Endodermal cell (in vitro differentiated cells): ENCODE measurements around the gene TAF8. TPM values are rescaled to one million over a fixed set of nuclear protein-coding genes. Genes with fewer than 3 reads are reported as not detected.

Experiments used
- DNase-seq: peaks from one replicate; pipeline ENCODE4 v3.0.0-alpha.2; 2017
- H3K27ac ChIP-seq: 2 replicates; pipeline ENCODE4 v1.5.1; 2013; ENCODE audit warnings: mild to moderate bottlenecking, low read depth, low read length, moderate library complexity
- H3K27me3 ChIP-seq: 2 replicates; pipeline ENCODE4 v1.6.1; 2013; ENCODE audit warnings: mild to moderate bottlenecking, low read length, moderate library complexity; ENCODE audit not compliant: insufficient read depth, control insufficient read depth, poor library complexity, severe bottlenecking
- H3K36me3 ChIP-seq: 2 replicates; pipeline ENCODE4 v1.7.0; 2013; ENCODE audit warnings: mild to moderate bottlenecking, low read length, moderate library complexity; ENCODE audit not compliant: control insufficient read depth, insufficient read depth
- H3K4me1 ChIP-seq: one replicate; pipeline ENCODE4 v1.7.0; 2013; ENCODE audit warnings: low read length; ENCODE audit not compliant: control insufficient read depth, insufficient read depth
- H3K4me3 ChIP-seq: 2 replicates; pipeline ENCODE4 v1.5.1; 2013; ENCODE audit warnings: mild to moderate bottlenecking, low read length, moderate library complexity
- H3K9ac ChIP-seq: 2 replicates; pipeline ENCODE4 v1.6.1; 2013; ENCODE audit warnings: mild to moderate bottlenecking, low read length, moderate library complexity; ENCODE audit not compliant: poor library complexity, severe bottlenecking; ENCODE audit errors: extremely low read depth
- H3K9me3 ChIP-seq: 2 replicates; pipeline ENCODE4 v1.6.1; 2013; ENCODE audit warnings: mild to moderate bottlenecking, low read length, moderate library complexity; ENCODE audit not compliant: control insufficient read depth
- H3K27ac Mint-ChIP-seq: 2 replicates; pipeline ENCODE4 v1.8.0; 2020; ENCODE audit warnings: mixed read lengths
- H3K27me3 Mint-ChIP-seq: 2 replicates; pipeline ENCODE4 v1.8.0; 2021; ENCODE audit warnings: mild to moderate bottlenecking, mixed read lengths; ENCODE audit not compliant: insufficient read depth
- H3K36me3 Mint-ChIP-seq: 2 replicates; pipeline ENCODE4 v1.8.0; 2020; ENCODE audit warnings: low read depth, mixed read lengths
- H3K4me1 Mint-ChIP-seq: 2 replicates; pipeline ENCODE4 v1.8.0; 2020; ENCODE audit warnings: mixed read lengths
- H3K4me3 Mint-ChIP-seq: 2 replicates; pipeline ENCODE4 v1.8.0; 2020; ENCODE audit warnings: mild to moderate bottlenecking, moderate library complexity, mixed read lengths
- H3K9me3 Mint-ChIP-seq: 2 replicates; pipeline ENCODE4 v1.8.0; 2020; ENCODE audit warnings: mild to moderate bottlenecking, mixed read lengths
- CTCF ChIP-seq: fragments of 200-600 bp; sonication (generic); conservative IDR thresholded peaks from 2 replicates; pipeline ENCODE4 v1.5.0; 2021; ENCODE audit warnings: antibody characterized with exemption, mild to moderate bottlenecking
- WGBS, 2 experiments: methylation state at CpG; one replicate each; pipeline versions ENCODE4 v1.1.5 to v1.1.7; 2013; ENCODE audit warnings: missing lambda C conversion rate in 2 of 2, mixed read lengths in 1 of 2; ENCODE audit not compliant: insufficient coverage in 1 of 2, insufficient read length in 1 of 2; 5-methylcytosine and 5-hydroxymethylcytosine counted together
- total RNA-seq, 2 donors: library from RNA; stranded (reverse); fragmentation: NEBNext Ultra II Directional in 1 of 2; extraction: Animal tissue kit (Norgen Biotek cat#: 25700) in 1 of 2; gene quantifications; 2 replicates in 1 of 2; 3 replicates in 1 of 2; pipeline ENCODE4 v1.2.1, GENCODE V29; 2021

The TAF8 gene
- total RNA-seq, 2 donors from 2014 or later, result 27.9 to 31.0 TPM

DNA sequence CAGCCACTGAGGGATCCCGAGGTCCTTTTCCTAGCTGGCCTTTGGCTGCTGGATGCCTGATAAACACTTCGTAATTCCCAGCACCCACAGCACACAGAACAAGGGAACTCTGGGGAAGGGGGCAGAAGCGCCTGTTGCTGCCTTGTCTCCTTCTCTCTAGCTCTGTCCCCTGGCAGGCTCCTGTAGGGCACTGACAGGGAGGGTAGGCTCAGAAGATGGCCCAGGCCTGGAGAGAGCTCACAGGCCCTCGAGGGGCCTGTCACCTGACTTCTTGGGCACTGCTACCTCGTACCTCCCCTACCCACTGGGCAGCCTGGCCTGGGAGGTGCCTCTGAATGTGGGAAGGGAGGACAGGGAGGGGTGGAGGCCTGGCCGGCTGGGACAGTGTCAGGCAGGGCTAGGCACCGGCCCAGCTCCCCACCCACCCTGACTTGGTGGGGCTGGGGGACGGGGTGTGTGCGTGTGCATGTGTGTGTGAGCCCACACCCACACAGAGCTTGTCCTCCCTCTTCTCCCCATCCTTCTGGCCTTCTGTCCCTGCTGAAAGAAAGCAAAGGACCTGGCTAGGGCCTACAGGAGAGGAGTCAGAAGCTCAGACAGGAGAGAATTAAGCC is 74.0 kb downstream of the TAF8 start:
- Histone ChIP-seq H3K36me3 (peaks cover 12% of the 10 kb centered on the region), H3K27me3 (no peaks in the 10 kb centered on the region), H3K9ac (no peak overlapping the region), H3K4me1 (no peaks in the 10 kb centered on the region), H3K27ac (no peak overlapping the region), H3K4me3 (no peak overlapping the region), H3K9me3 (no peaks in the 10 kb centered on the region)
- TF ChIP-seq CTCF, result no peak
- Mint-ChIP-seq H3K36me3 (peaks cover 45% of the 10 kb centered on the region), H3K4me1 (peaks cover 2% of the 10 kb centered on the region), H3K27me3 (no peaks in the 10 kb centered on the region), H3K27ac (no peak overlapping the region), H3K4me3 (no peak overlapping the region), H3K9me3 (no peaks in the 10 kb centered on the region)
- 86% methylated on average over 8 of the region's 9 CpGs; no CpG with 5 or more reads in 1 of the 2 experiments for WGBS, 2 experiments
- DNase-seq, result no peak

- WGBS, 2 experiments, result 93 to 96% methylated on average over 11 to 14 of the region's 14 CpGs
- peaks cover 47% of the 10 kb centered on the region for H3K36me3 Mint-ChIP-seq
Measured at GRCh38 chr6:42125231-42125630, 74.9 kb downstream of the TAF8 start.

GRCh38 chr6:42125663-42126062 is 75.3 kb downstream of the TAF8 start:
- Histone ChIP-seq H3K9ac (no peak overlapping the region), H3K4me3 (no peak overlapping the region), H3K27me3 (no peaks in the 10 kb centered on the region), H3K4me1 (peaks cover 3% of the 10 kb centered on the region), H3K9me3 (no peaks in the 10 kb centered on the region), H3K36me3 (peaks cover 12% of the 10 kb centered on the region), H3K27ac (no peak overlapping the region)
- Mint-ChIP-seq H3K4me1 (peaks cover 2% of the 10 kb centered on the region), H3K36me3 (peaks cover 45% of the 10 kb centered on the region), H3K9me3 (no peaks in the 10 kb centered on the region), H3K27ac (no peak overlapping the region), H3K4me3 (no peak overlapping the region), H3K27me3 (no peaks in the 10 kb centered on the region)
- no peak for DNase-seq
- WGBS, 2 experiments, result 75 to 83% methylated on average over 2 to 3 of the region's 3 CpGs
- no peak for TF ChIP-seq CTCF

More at GRCh38 chr6:42125231-42125630, 74.9 kb downstream of the TAF8 start:
- H3K4me1 ChIP-seq, result peaks cover 3% of the 10 kb centered on the region
- peaks cover 12% of the 10 kb centered on the region for H3K36me3 ChIP-seq
- no peaks in the 10 kb centered on the region for H3K27me3 ChIP-seq
- Mint-ChIP-seq H3K4me3 (no peak overlapping the region), H3K27ac (no peak overlapping the region), H3K27me3 (no peaks in the 10 kb centered on the region), H3K9me3 (no peaks in the 10 kb centered on the region), H3K4me1 (peaks cover 2% of the 10 kb centered on the region)
- DNase-seq, result no peak
- no peak for TF ChIP-seq CTCF
- H3K27ac ChIP-seq, result no peak overlapping the region
- H3K9me3 ChIP-seq, result no peaks in the 10 kb centered on the region
- H3K4me3 ChIP-seq, result no peak overlapping the region
- no peak overlapping the region for H3K9ac ChIP-seq
